Measurements from ENCODE around the gene ISL1.

- TF ChIP-seq CTCF (IDR thresholded peaks at IDR 0.05): no peak
- TF ChIP-seq POLR2AphosphoS5 (IDR thresholded peaks at IDR 0.05; ENCODE audit: low read depth, low read length): no peak
- no peak for TF ChIP-seq REST (IDR thresholded peaks at IDR 0.05; ENCODE audit: insufficient read depth in 1 of 2, low read depth in 2 of 2, low read length in 1 of 2)
Observed at GRCh38 chr5:51389577-51390463, 6.6 kb downstream of the ISL1 start.
